Measurements from ENCODE around the gene RPL41.
"Not testable (repeated sequence)": the region's sequence is repeated elsewhere in the genome, so short reads cannot be mapped to it uniquely, and the experiment has no call there.

Gene RPL41

GRCh38 chr12:56099787-56100186 is 16.6 kb upstream of the RPL41 start:
- in situ Hi-C loops (cut with HindIII; ENCODE audit: low pct_ligation_motif_present, low pct_unique_long_range_greater_than_20kb, low sequenced_read_pairs), result no loop called here
- no peak for DNase-seq

DNA sequence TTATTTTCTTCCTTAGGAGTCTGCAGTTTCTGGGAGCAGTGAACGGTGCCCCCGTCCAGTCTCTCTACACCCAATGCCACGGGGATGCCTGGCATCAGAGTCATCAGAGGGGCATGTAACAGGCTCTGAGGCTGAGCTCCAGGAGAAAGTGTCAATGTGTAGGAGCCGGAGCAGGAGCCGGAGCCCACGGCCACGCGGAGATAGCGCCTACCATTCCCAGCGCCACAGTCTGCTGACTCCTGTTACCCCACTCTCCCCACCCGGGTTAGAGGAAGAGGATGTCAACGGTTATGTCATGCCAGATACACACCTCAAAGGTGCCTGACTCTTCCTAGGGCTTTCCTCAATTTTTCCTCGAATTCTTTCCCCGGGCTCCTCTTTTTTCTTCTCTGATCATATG is 15.4 kb upstream of the RPL41 start:
- in situ Hi-C loops (cut with HindIII; ENCODE audit: low pct_ligation_motif_present, low pct_unique_long_range_greater_than_20kb, low sequenced_read_pairs), result no loop called here

GRCh38 chr12:56102683-56103065 is 13.8 kb upstream of the RPL41 start:
- no peak for DNase-seq
- in situ Hi-C loops (cut with HindIII; ENCODE audit: low pct_ligation_motif_present, low pct_unique_long_range_greater_than_20kb, low sequenced_read_pairs), result no loop called here

More for the DNA sequence above, 15.4 kb upstream of the RPL41 start:
- DNase-seq, result no peak

- in situ Hi-C loops (cut with HindIII; ENCODE audit: low pct_ligation_motif_present, low pct_unique_long_range_greater_than_20kb, low sequenced_read_pairs), result no loop called here
- no peak for DNase-seq
Measured at GRCh38 chr12:56103066-56103711, 13.2 kb upstream of the RPL41 start.

- in situ Hi-C loops (cut with HindIII; ENCODE audit: low pct_ligation_motif_present, low pct_unique_long_range_greater_than_20kb, low sequenced_read_pairs), result no loop called here
- DNase-seq, result no peak
Measured at GRCh38 chr12:56103823-56104108, 12.7 kb upstream of the RPL41 start.

DNA sequence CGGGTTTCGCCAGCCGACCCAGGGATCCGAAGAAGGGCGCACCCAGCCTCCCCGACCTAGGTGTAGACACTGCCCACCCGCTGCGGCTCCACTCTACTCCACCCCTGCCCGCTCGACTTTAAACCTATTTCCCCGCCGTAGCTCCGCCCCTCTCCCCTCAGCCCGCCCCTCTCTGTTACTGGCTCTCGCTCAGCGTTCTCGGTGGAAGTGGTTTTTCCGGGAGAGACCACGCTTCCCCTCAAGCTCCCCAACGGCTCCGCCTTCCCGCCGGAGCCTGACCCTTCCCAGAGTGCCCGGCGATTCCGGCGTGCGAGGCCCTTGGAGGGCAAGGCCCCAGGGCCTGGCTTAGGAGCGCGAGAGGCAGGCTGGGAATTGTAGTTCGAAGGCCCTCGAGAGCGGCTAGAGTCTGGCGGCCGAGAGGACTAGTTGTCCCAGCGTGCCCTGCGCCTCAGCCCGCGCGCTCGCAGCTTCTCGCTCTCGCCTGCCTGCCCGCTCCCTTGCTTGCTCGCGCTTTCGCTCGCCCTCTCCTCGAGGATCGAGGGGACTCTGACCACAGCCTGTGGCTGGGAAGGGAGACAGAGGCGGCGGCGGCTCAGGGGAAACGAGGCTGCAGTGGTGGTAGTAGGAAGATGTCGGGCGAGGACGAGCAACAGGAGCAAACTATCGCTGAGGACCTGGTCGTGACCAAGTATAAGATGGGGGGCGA is 12.2 kb upstream of the RPL41 start, which contains the start of gene PA2G4:
PA2G4 (plus strand) TSS at position 451 of the 706 bp plus-strand sequence; CDS start at position 630, 179 bp downstream.
- peak; percentile 100 for DNase-seq
- in situ Hi-C loops (cut with HindIII; ENCODE audit: low pct_ligation_motif_present, low pct_unique_long_range_greater_than_20kb, low sequenced_read_pairs), result no loop called here

GRCh38 chr12:56104815-56105608 is 11.4 kb upstream of the RPL41 start:
- in situ Hi-C loops (cut with HindIII; ENCODE audit: low pct_ligation_motif_present, low pct_unique_long_range_greater_than_20kb, low sequenced_read_pairs), result no loop called here
- DNase-seq, result peak; percentile 39

DNA sequence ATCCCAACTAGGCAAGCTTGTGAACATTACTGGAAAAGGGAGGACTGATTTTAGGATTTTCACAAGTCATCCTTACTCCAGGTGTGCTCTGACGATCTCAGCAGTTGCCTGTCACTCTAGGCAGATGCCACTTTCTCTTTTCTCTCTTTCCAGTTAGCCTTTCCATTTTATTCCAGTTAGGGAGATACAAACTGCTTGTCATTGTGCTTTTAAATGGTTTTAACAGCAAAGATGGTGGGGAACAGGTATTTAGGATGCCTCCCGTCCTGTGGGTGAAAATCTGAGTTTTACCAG is 10.9 kb upstream of the RPL41 start:
- no peak for DNase-seq
- in situ Hi-C loops (cut with HindIII; ENCODE audit: low pct_ligation_motif_present, low pct_unique_long_range_greater_than_20kb, low sequenced_read_pairs), result no loop called here

DNA sequence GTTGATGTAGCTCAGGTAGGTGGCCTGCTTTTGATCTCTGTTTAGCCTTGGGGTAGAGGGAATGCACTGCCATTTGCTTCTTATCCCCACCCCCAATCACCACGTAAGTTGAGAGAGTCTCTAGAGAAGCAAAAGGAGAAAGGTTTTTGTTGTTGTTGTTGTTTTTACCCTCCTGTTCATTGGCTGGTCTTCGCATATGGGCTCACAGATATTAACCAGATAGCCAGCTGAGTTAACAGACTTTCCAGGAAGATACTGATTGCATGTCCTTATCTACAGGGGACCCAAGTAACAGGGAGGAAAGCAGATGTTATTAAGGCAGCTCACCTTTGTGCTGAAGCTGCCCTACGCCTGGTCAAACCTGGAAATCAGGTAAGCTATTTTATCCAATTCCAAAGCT is 9.2 kb upstream of the RPL41 start:
- in situ Hi-C loops (cut with HindIII; ENCODE audit: low pct_ligation_motif_present, low pct_unique_long_range_greater_than_20kb, low sequenced_read_pairs), result no loop called here
- no peak for DNase-seq

DNA sequence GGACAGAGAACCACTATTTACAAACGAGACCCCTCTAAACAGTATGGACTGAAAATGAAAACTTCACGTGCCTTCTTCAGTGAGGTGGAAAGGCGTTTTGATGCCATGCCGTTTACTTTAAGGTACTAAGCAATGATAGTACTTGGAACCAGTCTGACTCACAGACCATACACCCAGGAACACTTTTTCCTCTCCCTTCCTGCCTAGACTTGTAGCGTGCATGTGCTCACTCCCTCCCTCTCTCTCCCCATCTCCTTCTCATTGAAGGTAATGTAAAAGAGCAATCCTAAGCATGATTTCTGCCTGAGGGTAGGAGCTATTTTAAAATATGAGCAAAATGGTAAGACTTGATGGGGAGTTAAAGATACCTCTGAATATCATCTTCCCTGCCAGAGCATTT is 5.9 kb upstream of the RPL41 start:
- no peak for DNase-seq
- in situ Hi-C loops (cut with HindIII; ENCODE audit: low pct_ligation_motif_present, low pct_unique_long_range_greater_than_20kb, low sequenced_read_pairs), result no loop called here

- in situ Hi-C loops (cut with HindIII; ENCODE audit: low pct_ligation_motif_present, low pct_unique_long_range_greater_than_20kb, low sequenced_read_pairs), result no loop called here
- no peak for DNase-seq
Measured at GRCh38 chr12:56114084-56114483, 2.3 kb upstream of the RPL41 start.

- in situ Hi-C loops (cut with HindIII; ENCODE audit: low pct_ligation_motif_present, low pct_unique_long_range_greater_than_20kb, low sequenced_read_pairs), result loop anchor here (5.0 kb wide), 1 partner anchor 72 kb away; the partner anchor contains the start of gene SMARCC2
- DNase-seq, result no peak
Measured at GRCh38 chr12:56115329-56115728, 1.1 kb upstream of the RPL41 start.

GRCh38 chr12:56117082-56117706 is 761 bp downstream of the RPL41 start:
- not testable (repeated sequence) for DNase-seq
- in situ Hi-C loops (cut with HindIII; ENCODE audit: low pct_ligation_motif_present, low pct_unique_long_range_greater_than_20kb, low sequenced_read_pairs), result loop anchor here (5.0 kb wide), 1 partner anchor 70 kb away; the partner anchor contains the start of gene SMARCC2

DNA sequence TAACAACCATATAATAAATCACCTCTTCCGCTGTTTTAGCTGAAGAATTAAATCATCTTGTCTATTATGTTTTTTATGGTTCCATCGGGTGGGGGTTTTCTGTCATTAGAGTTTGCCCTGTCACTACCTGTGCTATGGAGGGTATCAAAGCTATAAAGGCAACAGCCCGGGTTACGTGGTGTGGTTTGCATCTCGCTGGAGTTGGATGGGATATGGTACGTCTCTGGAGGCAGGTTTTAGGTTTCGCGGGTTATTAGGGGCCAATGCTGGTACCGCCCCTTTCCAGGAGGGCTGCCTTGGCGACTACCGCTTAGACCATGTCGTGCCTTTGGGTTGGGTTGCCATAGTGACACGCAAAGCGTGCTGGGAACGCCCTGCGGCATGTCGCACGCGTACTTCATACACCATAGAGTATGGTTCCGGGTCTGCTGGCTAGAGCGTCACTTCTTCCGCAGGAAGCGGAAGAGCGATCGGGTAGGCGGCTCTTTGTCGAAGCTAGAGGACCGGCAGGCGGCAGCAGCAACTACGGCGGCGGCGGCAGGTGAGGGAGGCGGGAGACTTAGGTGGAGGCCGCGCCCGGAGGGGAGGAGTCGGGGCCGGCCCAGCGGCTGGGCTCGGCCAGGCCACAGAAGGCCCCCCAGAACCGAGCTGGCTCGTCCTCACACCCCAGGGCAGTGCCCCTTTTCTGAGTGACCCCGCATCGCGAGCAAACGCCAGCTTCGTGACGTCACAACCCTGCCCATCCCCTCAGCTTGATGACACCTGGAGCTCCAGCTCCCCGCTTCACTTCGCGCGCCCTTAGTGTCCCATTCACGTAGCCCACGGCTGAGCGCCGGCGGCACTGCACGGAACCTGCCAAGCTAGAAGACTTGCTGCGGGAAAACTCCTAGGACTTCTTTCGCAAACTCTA is 1.6 kb downstream of the RPL41 start, which contains the start of gene ZC3H10:
ZC3H10 (plus strand) TSS at position 489 of the 910 bp plus-strand sequence. CDS start 2,297 bp downstream, outside the sequence.
- in situ Hi-C loops (cut with HindIII; ENCODE audit: low pct_ligation_motif_present, low pct_unique_long_range_greater_than_20kb, low sequenced_read_pairs), result loop anchor here (5.0 kb wide), 1 partner anchor 69 kb away; the partner anchor contains the start of gene SMARCC2

DNA sequence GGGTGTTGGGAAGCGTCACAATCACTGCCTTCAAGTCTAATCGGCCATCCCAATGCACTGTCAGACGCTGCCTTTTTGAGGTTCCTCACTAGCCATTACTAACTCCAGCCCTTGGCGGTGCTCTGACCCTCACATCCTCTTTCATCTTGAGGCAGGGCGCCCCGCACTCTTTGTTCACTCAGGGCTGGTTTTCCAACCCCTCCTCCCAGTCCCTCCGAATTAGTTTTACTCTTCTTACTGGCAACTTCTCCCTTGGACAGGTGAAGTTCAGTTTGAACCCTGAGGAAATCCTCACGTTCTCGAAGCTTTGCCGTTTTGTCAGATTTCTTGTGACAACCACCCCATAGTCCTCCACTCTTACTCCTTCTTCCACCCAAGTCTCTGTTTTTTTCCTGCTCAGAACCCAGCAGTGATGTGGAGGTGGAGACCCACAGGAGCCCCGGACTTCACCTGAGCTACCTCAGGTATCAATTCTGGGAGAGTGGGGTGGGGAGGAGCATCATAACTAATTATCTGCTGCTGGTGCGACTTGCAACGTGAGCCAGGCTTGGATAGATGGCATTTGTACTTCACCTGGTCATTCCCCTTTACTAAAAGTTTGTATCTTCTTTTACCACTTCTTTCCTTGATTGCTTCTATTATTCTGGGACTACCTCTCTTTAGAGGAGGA is 2.4 kb downstream of the RPL41 start:
- no peak for DNase-seq
- in situ Hi-C loops (cut with HindIII; ENCODE audit: low pct_ligation_motif_present, low pct_unique_long_range_greater_than_20kb, low sequenced_read_pairs), result loop anchor here (5.0 kb wide), 1 partner anchor 68 kb away; the partner anchor contains the start of gene SMARCC2

More for the DNA sequence above, 1.6 kb downstream of the RPL41 start, which contains the start of gene ZC3H10:
- peak; percentile 100 for DNase-seq

GRCh38 chr12:56119361-56119796 is 2.9 kb downstream of the RPL41 start:
- peak; percentile 96 for DNase-seq
- in situ Hi-C loops (cut with HindIII; ENCODE audit: low pct_ligation_motif_present, low pct_unique_long_range_greater_than_20kb, low sequenced_read_pairs), result loop anchor here (5.0 kb wide), 1 partner anchor 68 kb away; the partner anchor contains the start of gene SMARCC2

- in situ Hi-C loops (cut with HindIII; ENCODE audit: low pct_ligation_motif_present, low pct_unique_long_range_greater_than_20kb, low sequenced_read_pairs), result no loop called here
- DNase-seq, result peak; percentile 46
Measured at GRCh38 chr12:56120158-56120846, 3.9 kb downstream of the RPL41 start.

Measured in ACHN (cell line).